Panc1 (cell line): ENCODE data around the gene SHROOM2. TPM values are rescaled to one million over a fixed set of nuclear protein-coding genes. Genes with fewer than 3 reads are reported as not detected.

Experiments used
- ATAC-seq: fragments of 200-7000 bp; cut with Tn5 transposase; 2 replicates; pipeline ENCODE4 v1.9.1; 2020; ENCODE audit warnings: mild to moderate bottlenecking, moderate library complexity
- BruUV-seq: library from RNA; stranded (reverse); fragments of 400-500 nt; replicated peaks from 2 replicates; lab custom pipeline; 2021; lab: Mats Ljungman, UMichigan
- CTCF ChIA-PET: fragments of 300-600 bp; sonication (Branson Sonifier 250); formaldehyde crosslinking; loops from one replicate; lab custom pipeline; 2022; ENCODE audit warnings: antibody characterized with exemption; lab: Charles Lee
- POLR2A ChIA-PET: fragments of 300-600 bp; sonication (Branson Sonifier 250); formaldehyde crosslinking; loops from one replicate; lab custom pipeline; 2022; ENCODE audit warnings: antibody characterized with exemption; lab: Charles Lee
- DNase-seq: peaks from one replicate; pipeline ENCODE4 v3.0.0-alpha.2; 2010; ENCODE audit warnings: low read depth, low spot score
- H3K27ac ChIP-seq: 2 replicates; pipeline ENCODE4 v1.5.1; 2011; ENCODE audit warnings: mild to moderate bottlenecking, low read length, inconsistent platforms
- H3K27me3 ChIP-seq: fragments of 200-500 bp; sonication (Bioruptor generic); 2 replicates; pipeline ENCODE4 v1.6.0; 2014; ENCODE audit warnings: low read length, inconsistent platforms; ENCODE audit not compliant: control insufficient read depth, insufficient read depth
- H3K36me3 ChIP-seq: fragments of 200-500 bp; sonication (Bioruptor generic); 2 replicates; pipeline ENCODE4 v1.5.1; 2014; ENCODE audit warnings: inconsistent platforms, mild to moderate bottlenecking, low read length, moderate library complexity; ENCODE audit not compliant: control insufficient read depth, insufficient read depth
- H3K4me1 ChIP-seq: 2 replicates; pipeline ENCODE4 v1.5.1; 2011; ENCODE audit warnings: inconsistent platforms, mild to moderate bottlenecking, low read length, moderate library complexity; ENCODE audit not compliant: control insufficient read depth, insufficient read depth
- H3K4me3 ChIP-seq, 2 experiments: 2 replicates each; pipeline ENCODE4 v1.5.1; 2011 to 2012; ENCODE audit warnings: low read depth in 2 of 2, low read length in 2 of 2, mild to moderate bottlenecking in 2 of 2, inconsistent platforms in 1 of 2, moderate library complexity in 1 of 2
- H3K9me3 ChIP-seq: fragments of 200-500 bp; sonication (Bioruptor generic); 2 replicates; pipeline ENCODE4 v1.5.1; 2014; ENCODE audit warnings: low read depth, mild to moderate bottlenecking, inconsistent platforms, low read length, moderate library complexity; ENCODE audit not compliant: control insufficient read depth, insufficient read depth
- CTCF ChIP-seq: fragments of 450-650 bp; IDR thresholded peaks from 2 replicates; pipeline ENCODE4 v1.5.1; 2017; ENCODE audit warnings: mild to moderate bottlenecking
- POLR2AphosphoS5 ChIP-seq: IDR thresholded peaks from 2 replicates; pipeline ENCODE4 v1.6.1; 2012; ENCODE audit warnings: mild to moderate bottlenecking, low read depth, low read length, moderate library complexity
- REST ChIP-seq, 2 experiments: IDR thresholded peaks; 2 replicates each; pipeline ENCODE4 v1.6.1; 2011 to 2012; ENCODE audit warnings: low read depth in 2 of 2, control low read depth in 1 of 2, low read length in 1 of 2, mild to moderate bottlenecking in 1 of 2, moderate library complexity in 1 of 2; ENCODE audit not compliant: insufficient read depth in 1 of 2
- SIN3A ChIP-seq: IDR thresholded peaks from 2 replicates; pipeline ENCODE4 v1.6.1; 2012; ENCODE audit warnings: low read depth, mild to moderate bottlenecking, low read length, moderate library complexity, borderline replicate concordance; ENCODE audit not compliant: insufficient read depth
- TCF7L2 ChIP-seq: IDR thresholded peaks from 2 replicates; pipeline ENCODE4 v1.6.1; 2011; ENCODE audit warnings: mild to moderate bottlenecking, low read depth, low read length, inconsistent platforms
- in situ Hi-C: cut with HindIII; loops from 2 replicates; pipeline ENCODE4 v1.10.0; 2016; ENCODE audit warnings: low sequenced_read_pairs, low pct_unique_long_range_greater_than_20kb
- intact Hi-C: fragments of 100-400 bp; cut with micrococcal nuclease; formaldehyde crosslinking; loops from one replicate; pipeline ENCODE4 v1.10.0; 2022; ENCODE audit not compliant: unreplicated experiment
- total RNA-seq: library from RNA; stranded (reverse); gene quantifications from one replicate; pipeline ENCODE4 v1.2.1, GENCODE V29; 2021; ENCODE audit not compliant: unreplicated experiment

SHROOM2 gene
- total RNA-seq, 1 experiment from 2014 or later: 0.72 TPM

- no peaks in the 10 kb centered on the region for H3K36me3 ChIP-seq
- no peak for ATAC-seq
- H3K9me3 ChIP-seq: no peaks in the 10 kb centered on the region
- ChIA-PET POLR2A (interaction anchor here (0.6 kb wide), 1 partner anchor 254 kb away, joined by 3 read pairs; no protein-coding TSS in a partner anchor), CTCF (no interaction called here)
- TF ChIP-seq CTCF (no peak), REST (IDR thresholded peaks at IDR 0.05; ENCODE audit: insufficient read depth in 1 of 2, low read depth in 2 of 2, low read length in 1 of 2) (no peak), TCF7L2 (no peak), POLR2AphosphoS5 (no peak), SIN3A (no peak)
- H3K27ac ChIP-seq: no peak overlapping the region
- intact Hi-C loops (no loop called here), in situ Hi-C loops (no loop called here)
- no peak for DNase-seq
- BruUV-seq: no TSS peak
- H3K4me3 ChIP-seq: no peak overlapping the region
- H3K27me3 ChIP-seq: no peaks in the 10 kb centered on the region; the same call in 1 of the 2 replicates
- no peaks in the 10 kb centered on the region for H3K4me1 ChIP-seq
Observed at GRCh38 chrX:9784332-9784731, 1.9 kb upstream of the SHROOM2 start.

GRCh38 chrX:9785254-9785943 lies 830 bp upstream of the SHROOM2 start:
- Histone ChIP-seq H3K4me1 (no peaks in the 10 kb centered on the region), H3K9me3 (no peaks in the 10 kb centered on the region), H3K36me3 (no peaks in the 10 kb centered on the region), H3K4me3 (peak overlapping the region in 1 of 2 experiments; percentile 12; a peak in 2 of 4 replicates), H3K27me3 (no peaks in the 10 kb centered on the region; the same call in 1 of the 2 replicates), H3K27ac (no peak overlapping the region)
- no peak for TF ChIP-seq POLR2AphosphoS5
- TF ChIP-seq REST (IDR thresholded peaks at IDR 0.05; ENCODE audit: insufficient read depth in 1 of 2, low read depth in 2 of 2, low read length in 1 of 2): no peak
- no peak for TF ChIP-seq SIN3A
- no peak for TF ChIP-seq CTCF
- no peak for TF ChIP-seq TCF7L2
- CTCF ChIA-PET: interaction anchor here (0.7 kb wide), 1 partner anchor 81 kb away, joined by 3 read pairs; no protein-coding TSS in a partner anchor
- POLR2A ChIA-PET: no interaction called here
- no peak for DNase-seq
- in situ Hi-C loops (no loop called here), intact Hi-C loops (no loop called here)
- BruUV-seq: no TSS peak
- ATAC-seq: no peak
